Measurements from ENCODE around the gene MAPRE2.

- TF ChIP-seq CTCF (IDR thresholded peaks at IDR 0.05) (no peak), POLR2A (IDR thresholded peaks at IDR 0.05) (no peak)
Observed at GRCh38 chr18:35110059-35110458, 68.8 kb downstream of the MAPRE2 start.

Measured in adrenal gland (tissue), 5 donors.